ENCODE data around the gene UTP25.
"Not testable (repeated sequence)": the region's sequence is repeated elsewhere in the genome, so short reads cannot be mapped to it uniquely, and the experiment has no call there.

The UTP25 gene

GRCh38 chr1:209893751-209894150 lies 66.0 kb downstream of the UTP25 start:
- H3K9me3 Mint-ChIP-seq = no peaks in the 10 kb centered on the region
- H3K4me1 Mint-ChIP-seq = no peaks in the 10 kb centered on the region
- no peak overlapping the region for H3K4me3 Mint-ChIP-seq
- no peak overlapping the region for H3K27ac Mint-ChIP-seq
- no peak for DNase-seq
- TF ChIP-seq CTCF (IDR thresholded peaks at IDR 0.05) = no peak
- peaks cover 6% of the 10 kb centered on the region for H3K27me3 Mint-ChIP-seq (ENCODE audit: low read depth, poor library complexity)
- no peaks in the 10 kb centered on the region for H3K36me3 Mint-ChIP-seq (ENCODE audit: low read depth)

- no peak overlapping the region for H3K27ac Mint-ChIP-seq
- TF ChIP-seq CTCF (IDR thresholded peaks at IDR 0.05) = no peak
These were observed 67.9 kb downstream of the UTP25 start for GRCh38 chr1:209895709-209896108.

GRCh38 chr1:209896346-209896745 lies 68.6 kb downstream of the UTP25 start:
- no peak overlapping the region for H3K4me3 Mint-ChIP-seq
- H3K27ac Mint-ChIP-seq = no peak overlapping the region

More at GRCh38 chr1:209895709-209896108, 67.9 kb downstream of the UTP25 start:
- no peak for DNase-seq
- Mint-ChIP-seq H3K27me3 (ENCODE audit: low read depth, poor library complexity) (peaks cover 6% of the 10 kb centered on the region), H3K9me3 (no peaks in the 10 kb centered on the region), H3K4me3 (no peak overlapping the region), H3K4me1 (no peaks in the 10 kb centered on the region), H3K36me3 (ENCODE audit: low read depth) (no peaks in the 10 kb centered on the region)

GRCh38 chr1:209898271-209898670 lies 70.5 kb downstream of the UTP25 start:
- not testable (repeated sequence) for DNase-seq; H3K4me1 Mint-ChIP-seq; H3K36me3 Mint-ChIP-seq (ENCODE audit: low read depth); H3K9me3 Mint-ChIP-seq; H3K4me3 Mint-ChIP-seq; H3K27me3 Mint-ChIP-seq (ENCODE audit: low read depth, poor library complexity)
- H3K27ac Mint-ChIP-seq = peak overlapping the region; percentile 20

More at GRCh38 chr1:209896346-209896745, 68.6 kb downstream of the UTP25 start:
- Mint-ChIP-seq H3K4me1 (no peaks in the 10 kb centered on the region), H3K27me3 (ENCODE audit: low read depth, poor library complexity) (peaks cover 6% of the 10 kb centered on the region), H3K36me3 (ENCODE audit: low read depth) (no peaks in the 10 kb centered on the region), H3K9me3 (no peaks in the 10 kb centered on the region)
- TF ChIP-seq CTCF (IDR thresholded peaks at IDR 0.05) = no peak
- no peak for DNase-seq

- H3K4me1 Mint-ChIP-seq; H3K27ac Mint-ChIP-seq; H3K4me3 Mint-ChIP-seq; DNase-seq; H3K27me3 Mint-ChIP-seq (ENCODE audit: low read depth, poor library complexity); H3K36me3 Mint-ChIP-seq (ENCODE audit: low read depth); H3K9me3 Mint-ChIP-seq: not testable (repeated sequence)
These were observed 71.1 kb downstream of the UTP25 start for GRCh38 chr1:209898851-209899250.

- Mint-ChIP-seq H3K4me3 (no peak overlapping the region), H3K9me3 (no peaks in the 10 kb centered on the region), H3K27ac (no peak overlapping the region), H3K36me3 (ENCODE audit: low read depth) (no peaks in the 10 kb centered on the region), H3K4me1 (no peaks in the 10 kb centered on the region), H3K27me3 (ENCODE audit: low read depth, poor library complexity) (peaks cover 7% of the 10 kb centered on the region)
- peak; percentile 12 for TF ChIP-seq CTCF (IDR thresholded peaks at IDR 0.05)
- peak; percentile 16 for DNase-seq
These were observed 72.2 kb downstream of the UTP25 start for GRCh38 chr1:209899948-209900347.

GRCh38 chr1:209900734-209901133 lies 73.0 kb downstream of the UTP25 start:
- Mint-ChIP-seq H3K36me3 (ENCODE audit: low read depth) (no peaks in the 10 kb centered on the region), H3K27me3 (ENCODE audit: low read depth, poor library complexity) (peaks cover 7% of the 10 kb centered on the region), H3K4me1 (no peaks in the 10 kb centered on the region), H3K27ac (no peak overlapping the region), H3K9me3 (no peaks in the 10 kb centered on the region), H3K4me3 (no peak overlapping the region)
- DNase-seq = no peak
- TF ChIP-seq CTCF (IDR thresholded peaks at IDR 0.05) = no peak
